ENCODE data around the gene PLA2R1.
"Not testable (repeated sequence)": the region's sequence is repeated elsewhere in the genome, so short reads cannot be mapped to it uniquely, and the experiment has no call there.

PLA2R1 gene

GRCh38 chr2:160063271-160063670 lies 856 bp upstream of the PLA2R1 start:
- DNase-seq = no peak

GRCh38 chr2:160061944-160062291 lies 497 bp downstream of the PLA2R1 start:
- DNase-seq = no peak

- DNase-seq = no peak
These were observed 882 bp downstream of the PLA2R1 start for GRCh38 chr2:160061533-160061932.

GRCh38 chr2:160060297-160060696 lies 2.1 kb downstream of the PLA2R1 start:
- no peak for DNase-seq

- DNase-seq = no peak
These were observed 5.1 kb downstream of the PLA2R1 start for GRCh38 chr2:160057356-160057755.

GRCh38 chr2:160055726-160056108 lies 6.7 kb downstream of the PLA2R1 start:
- DNase-seq = no peak

- no peak for DNase-seq
These were observed 7.3 kb downstream of the PLA2R1 start for GRCh38 chr2:160054984-160055725.

GRCh38 chr2:160053946-160054345 lies 8.5 kb downstream of the PLA2R1 start:
- DNase-seq = no peak

GRCh38 chr2:160052531-160052930 lies 9.9 kb downstream of the PLA2R1 start:
- no peak for DNase-seq

GRCh38 chr2:160051371-160051800 lies 11.0 kb downstream of the PLA2R1 start:
- DNase-seq = no peak

- DNase-seq = no peak
These were observed 12.3 kb downstream of the PLA2R1 start for GRCh38 chr2:160050147-160050546.

- DNase-seq = no peak
These were observed 16.7 kb downstream of the PLA2R1 start for GRCh38 chr2:160045703-160046210.

- DNase-seq = no peak
These were observed 17.7 kb downstream of the PLA2R1 start for GRCh38 chr2:160044728-160045127.

GRCh38 chr2:160043265-160043664 lies 19.1 kb downstream of the PLA2R1 start:
- no peak for DNase-seq

GRCh38 chr2:160042054-160042453 lies 20.4 kb downstream of the PLA2R1 start:
- no peak for DNase-seq

- no peak for DNase-seq
These were observed 21.3 kb downstream of the PLA2R1 start for GRCh38 chr2:160041091-160041490.

GRCh38 chr2:160039166-160039903 lies 23.1 kb downstream of the PLA2R1 start:
- DNase-seq = no peak

- not testable (repeated sequence) for DNase-seq
These were observed 23.8 kb downstream of the PLA2R1 start for GRCh38 chr2:160038662-160039061.

- no peak for DNase-seq
These were observed 25.7 kb downstream of the PLA2R1 start for GRCh38 chr2:160036736-160037135.

- no peak for DNase-seq
These were observed 27.3 kb downstream of the PLA2R1 start for GRCh38 chr2:160035125-160035524.

- DNase-seq = no peak
These were observed 28.0 kb downstream of the PLA2R1 start for GRCh38 chr2:160034396-160034795.

GRCh38 chr2:160033732-160034392 lies 28.6 kb downstream of the PLA2R1 start:
- DNase-seq = no peak

- DNase-seq = no peak
These were observed 33.2 kb downstream of the PLA2R1 start for GRCh38 chr2:160029270-160029628.
